HG03108 (cell line): ENCODE measurements around the gene RNPEPL1.
"Not testable (repeated sequence)": the region's sequence is repeated elsewhere in the genome, so short reads cannot be mapped to it uniquely, and the experiment has no call there.

Experiments used
- ATAC-seq: cut with Tn5 transposase; IDR thresholded peaks from one replicate; pipeline ENCODE4 v1.9.1; 2021; ENCODE audit warnings: moderate library complexity; ENCODE audit not compliant: unreplicated experiment

RNPEPL1 gene

DNA sequence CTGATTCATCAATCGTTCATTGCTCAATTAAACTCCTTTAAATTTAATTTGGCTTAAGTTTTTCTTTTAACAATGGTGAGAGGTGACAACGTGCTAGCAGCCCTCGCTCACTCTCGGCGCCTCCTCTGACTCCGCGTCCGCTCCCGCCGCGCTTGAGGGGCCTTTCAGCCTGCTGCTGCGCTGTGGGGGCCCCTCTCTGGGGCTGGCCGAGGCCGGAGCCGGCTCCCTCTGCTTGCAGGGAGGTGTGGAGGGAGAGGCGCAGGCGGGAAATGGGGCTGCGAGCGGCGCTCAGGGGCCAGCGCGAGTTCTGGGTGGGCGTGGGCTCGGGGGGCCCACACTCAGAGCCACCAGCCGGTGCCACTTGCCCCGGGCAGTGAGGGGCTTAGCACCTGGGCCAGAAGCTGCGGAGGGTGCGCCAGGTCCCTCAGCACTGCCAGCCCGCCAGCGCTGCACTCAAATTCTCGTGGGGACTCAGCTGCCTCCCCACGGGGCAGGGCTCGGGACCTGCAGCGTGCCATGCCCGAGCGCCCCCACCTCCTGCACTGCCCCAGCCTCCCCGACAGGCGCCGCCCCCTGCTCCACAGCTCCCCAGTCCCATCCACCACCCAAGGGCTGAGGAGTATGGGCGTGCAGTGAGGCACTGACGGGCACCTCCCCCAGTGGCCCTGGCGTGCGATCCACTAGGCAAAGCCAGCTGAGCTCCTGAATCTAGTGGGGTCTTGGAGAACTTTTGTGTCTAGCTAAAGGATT lies 30.1 kb upstream of the RNPEPL1 start:
- ATAC-seq, result no peak

DNA sequence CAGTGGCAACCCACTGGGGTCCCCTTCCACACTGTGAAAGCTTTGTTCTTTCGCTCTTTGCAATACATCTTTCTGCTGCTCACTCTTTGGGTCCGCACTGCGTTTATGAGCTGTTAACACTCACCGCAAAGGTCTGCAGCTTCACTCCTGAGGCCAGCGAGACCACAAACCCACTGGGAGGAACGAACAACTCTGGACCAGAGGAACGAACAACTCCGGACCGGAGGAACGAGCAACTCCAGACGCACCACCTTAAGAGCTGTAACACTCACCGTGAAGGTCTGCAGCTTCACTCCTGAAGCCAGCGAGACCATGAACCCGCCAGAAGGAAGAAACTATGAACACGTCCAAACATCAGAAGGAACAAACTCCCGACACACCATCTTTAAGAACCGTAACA lies 29.2 kb upstream of the RNPEPL1 start:
- ATAC-seq, result not testable (repeated sequence)

DNA sequence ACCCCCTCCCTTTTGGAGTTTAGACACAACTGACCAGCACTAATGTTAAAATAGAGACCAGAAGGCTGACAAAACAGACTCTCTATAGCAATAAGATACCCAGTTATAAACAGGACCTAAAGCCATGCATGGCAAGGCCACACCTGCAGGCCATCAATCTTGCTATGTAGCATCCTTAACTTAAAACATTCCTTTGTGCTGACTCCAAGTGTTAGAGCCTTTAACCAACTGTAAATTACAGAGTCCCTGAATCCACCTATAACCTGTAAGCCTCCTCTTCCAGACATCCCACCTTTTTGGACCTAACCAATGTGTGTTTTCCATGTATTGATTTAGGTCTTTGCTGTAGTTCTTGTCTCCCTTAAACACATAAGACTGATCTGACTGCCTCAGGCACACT lies 28.4 kb upstream of the RNPEPL1 start:
- no peak for ATAC-seq

DNA sequence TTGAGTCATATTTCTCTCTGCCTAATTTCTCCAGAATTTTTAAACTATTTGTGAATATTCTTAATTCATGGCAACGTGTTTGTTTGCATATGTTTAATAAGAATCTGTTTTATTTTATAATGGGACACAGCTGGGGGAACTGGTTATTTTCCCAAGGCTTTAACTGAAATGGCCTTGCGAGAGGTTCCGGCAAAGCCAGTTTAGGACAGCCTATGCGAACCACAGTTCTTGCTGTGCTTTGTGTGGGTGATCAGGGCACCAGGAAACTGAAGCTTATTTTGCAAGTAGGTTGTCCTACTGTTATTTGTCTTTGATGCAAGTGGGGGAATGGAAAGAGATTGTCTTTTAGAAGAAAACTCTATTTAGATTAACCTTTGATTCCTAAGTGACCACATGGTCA lies 17.0 kb upstream of the RNPEPL1 start:
- no peak for ATAC-seq

DNA sequence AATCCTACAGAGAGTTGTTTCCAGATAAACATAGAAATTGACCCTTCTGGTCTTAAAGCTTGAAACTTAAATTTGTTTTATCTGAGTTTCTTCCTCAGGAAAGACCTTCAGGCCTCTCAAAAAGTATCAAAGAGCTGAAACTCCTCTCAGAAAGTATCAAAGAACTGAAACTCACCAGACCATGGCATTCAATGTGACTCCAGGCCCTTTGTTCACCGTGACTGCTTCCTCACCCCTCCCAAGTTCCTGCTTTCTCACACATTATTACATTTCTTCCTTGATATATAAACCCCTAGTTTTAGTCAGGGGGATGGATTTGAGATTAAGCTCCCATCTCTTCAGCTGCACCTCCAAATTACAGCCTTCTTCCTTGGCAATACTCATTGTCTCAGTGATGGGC lies 16.5 kb upstream of the RNPEPL1 start:
- ATAC-seq, result no peak

DNA sequence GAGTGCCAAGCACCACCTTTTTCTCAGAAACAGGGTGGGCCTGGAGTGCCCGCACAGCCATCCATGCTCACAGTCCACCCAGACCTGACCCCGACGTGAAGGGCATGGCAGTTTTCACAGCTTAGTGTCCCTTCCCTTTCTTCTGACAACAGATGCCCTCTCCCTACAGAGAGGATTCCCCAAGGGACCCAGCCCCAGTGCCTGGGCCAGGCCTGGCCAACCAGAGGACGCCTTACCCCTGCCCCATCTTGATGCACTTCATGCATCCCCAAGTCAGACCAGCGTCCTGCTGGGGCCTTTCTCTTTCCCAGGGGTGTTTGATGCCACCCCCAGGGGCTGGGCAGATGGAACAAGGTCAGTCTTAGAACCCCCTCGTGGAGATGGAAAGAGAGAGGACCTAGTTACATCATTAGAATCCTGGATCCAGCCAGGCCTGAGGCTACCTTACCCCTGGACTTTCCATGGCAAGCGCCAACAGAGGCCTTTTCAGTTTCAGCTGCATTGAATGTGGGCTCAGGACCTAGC lies 14.3 kb upstream of the RNPEPL1 start:
- no peak for ATAC-seq

DNA sequence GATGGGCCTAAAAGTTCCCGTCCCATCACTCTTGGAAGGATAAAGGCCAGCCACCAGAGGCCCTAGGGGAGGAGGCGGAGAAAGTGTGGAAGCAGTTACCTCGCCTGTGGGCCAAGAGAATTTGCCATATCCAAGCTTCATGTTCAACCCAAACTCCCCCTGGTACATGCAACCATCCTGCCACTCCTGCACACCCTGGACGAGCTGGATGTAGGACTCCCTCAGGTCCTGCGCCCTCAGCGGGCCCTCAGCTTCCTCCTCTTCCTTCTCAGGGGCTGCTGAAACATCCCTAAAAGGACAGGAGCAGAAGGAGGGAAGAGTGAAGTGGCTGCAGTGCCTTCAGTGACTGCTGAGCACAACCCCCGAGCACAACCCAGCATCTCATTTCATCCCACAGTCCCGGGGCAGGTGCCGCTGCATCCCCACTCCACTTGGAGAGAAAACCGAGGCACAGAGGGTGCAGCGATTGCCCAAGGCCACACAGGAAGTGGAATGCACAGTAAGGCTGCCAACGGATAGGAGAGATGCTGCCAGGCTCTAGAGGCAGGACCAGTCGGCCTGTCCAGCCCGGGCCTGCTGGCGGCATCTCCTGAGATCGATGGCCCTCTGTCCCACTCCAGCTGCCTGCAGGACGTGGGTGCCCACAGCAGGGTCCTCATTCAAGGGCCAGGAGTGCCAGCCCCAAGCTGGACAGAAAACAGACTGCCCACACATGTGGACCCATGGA lies 13.4 kb upstream of the RNPEPL1 start:
- no peak for ATAC-seq

DNA sequence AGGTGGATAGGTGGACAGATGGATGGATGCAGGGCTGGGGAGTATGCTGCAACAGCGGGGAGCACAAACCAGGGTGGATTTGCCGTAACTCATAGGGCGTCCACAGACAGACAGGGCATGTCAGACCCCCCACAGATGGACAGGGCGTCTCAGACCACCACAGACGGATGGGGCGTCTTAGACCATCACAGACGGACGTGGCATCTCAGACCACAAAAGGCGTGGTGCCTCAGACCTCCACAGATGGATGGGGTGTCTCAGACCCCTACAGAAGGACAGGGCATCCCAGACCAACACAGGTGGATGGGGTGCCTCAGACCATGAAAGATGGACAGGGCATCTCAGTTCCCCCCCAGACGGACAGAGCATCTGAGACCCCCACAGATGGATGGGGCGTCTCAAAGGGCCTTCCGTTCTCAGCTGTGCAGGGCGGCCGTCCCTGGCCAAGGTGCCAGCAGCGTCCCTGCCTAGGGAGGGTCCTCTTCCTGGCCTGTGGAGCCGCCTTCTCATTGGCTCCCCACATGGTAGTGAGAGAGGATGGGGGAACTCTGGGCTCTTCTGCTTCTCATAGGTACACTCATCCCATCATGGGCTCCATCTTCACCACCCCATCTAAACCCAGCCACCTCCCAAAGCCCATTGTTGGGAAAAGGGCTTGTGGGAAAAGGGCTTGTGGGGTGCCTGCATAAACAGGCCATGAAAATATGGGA lies 12.6 kb upstream of the RNPEPL1 start:
- no peak for ATAC-seq

DNA sequence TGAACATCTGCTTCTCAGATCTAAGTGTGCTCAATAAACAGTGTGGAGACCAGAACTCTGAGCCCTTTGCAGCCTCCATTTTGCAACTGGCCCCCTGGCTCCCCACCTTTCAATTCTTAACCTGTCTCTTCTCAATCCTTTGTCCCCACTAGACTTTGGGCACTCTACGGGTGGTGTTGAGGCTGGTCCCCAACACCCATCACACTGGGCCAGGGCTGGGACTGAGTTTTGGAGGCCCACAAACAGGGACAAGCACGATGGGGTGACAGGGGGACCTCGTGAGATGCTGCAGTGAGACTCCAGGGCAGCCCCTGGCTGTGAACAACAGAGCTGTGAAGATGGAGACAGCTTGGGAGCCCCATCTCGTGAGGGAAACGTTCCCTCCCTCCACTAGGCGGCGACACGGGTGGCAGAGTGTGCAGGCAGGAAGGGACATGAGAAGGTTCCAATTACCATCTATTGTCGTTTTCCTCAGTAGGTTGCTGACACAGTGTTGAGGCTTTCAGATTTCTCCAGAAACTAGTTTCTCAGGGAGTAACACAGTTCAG lies 11.7 kb upstream of the RNPEPL1 start:
- ATAC-seq, result no peak

DNA sequence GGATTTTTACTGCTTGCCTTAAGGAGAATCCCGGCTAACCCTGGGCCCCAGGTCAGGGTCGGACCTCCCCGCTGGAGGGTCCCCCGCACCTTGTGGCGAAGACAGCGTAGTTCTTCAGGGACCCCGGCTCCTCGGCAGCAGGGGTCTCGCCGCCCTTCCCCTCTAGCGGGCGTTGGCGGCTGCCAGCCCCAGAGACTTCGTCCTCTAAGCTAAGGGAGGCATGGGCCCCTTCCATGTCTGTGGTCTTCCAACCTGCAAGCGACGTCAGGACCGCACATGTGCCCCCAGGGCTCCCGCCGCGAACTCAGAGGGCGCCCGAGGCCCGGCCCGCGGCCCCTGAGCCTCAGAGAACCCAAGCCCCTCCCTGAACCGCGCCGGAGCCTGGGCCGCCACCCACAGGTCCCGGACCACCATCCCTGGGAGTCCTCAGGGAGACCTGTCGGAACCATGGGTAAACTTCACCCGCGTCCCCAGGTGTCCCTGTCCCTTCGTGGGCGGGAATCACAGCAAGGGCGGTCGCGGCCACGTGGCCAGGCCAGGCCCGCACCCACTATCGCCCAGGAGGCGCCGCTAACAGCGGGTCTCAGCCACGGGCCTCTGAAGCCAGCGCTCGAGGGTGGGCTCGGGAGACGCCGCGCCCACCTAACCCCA lies 11.1 kb upstream of the RNPEPL1 start:
- no peak for ATAC-seq

DNA sequence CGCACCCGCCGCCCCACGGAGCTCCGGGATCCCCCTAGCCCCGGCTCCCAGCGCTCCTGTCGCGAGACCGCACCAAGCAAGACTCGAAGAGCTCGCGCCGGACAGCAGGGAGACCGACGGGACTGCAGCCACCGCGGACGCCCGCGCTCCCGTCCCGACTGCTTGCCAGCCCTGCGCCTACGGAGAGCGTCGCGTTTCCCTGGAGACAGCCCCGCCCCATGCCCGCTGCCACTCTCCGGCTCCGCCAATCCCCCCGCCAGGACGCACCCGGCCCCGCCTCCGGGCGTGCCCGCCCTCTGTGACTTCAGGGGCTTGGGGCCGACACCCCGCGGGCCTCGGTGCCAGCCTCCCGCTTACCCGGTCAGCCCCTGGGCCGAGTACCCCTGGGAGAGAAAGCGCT lies 10.5 kb upstream of the RNPEPL1 start, which contains the start of gene ANKMY1:
Gene ANKMY1 (minus strand): TSS at position 181 of the 400 bp plus-strand sequence. CDS start 653 bp downstream, outside the sequence.
- no peak for ATAC-seq

DNA sequence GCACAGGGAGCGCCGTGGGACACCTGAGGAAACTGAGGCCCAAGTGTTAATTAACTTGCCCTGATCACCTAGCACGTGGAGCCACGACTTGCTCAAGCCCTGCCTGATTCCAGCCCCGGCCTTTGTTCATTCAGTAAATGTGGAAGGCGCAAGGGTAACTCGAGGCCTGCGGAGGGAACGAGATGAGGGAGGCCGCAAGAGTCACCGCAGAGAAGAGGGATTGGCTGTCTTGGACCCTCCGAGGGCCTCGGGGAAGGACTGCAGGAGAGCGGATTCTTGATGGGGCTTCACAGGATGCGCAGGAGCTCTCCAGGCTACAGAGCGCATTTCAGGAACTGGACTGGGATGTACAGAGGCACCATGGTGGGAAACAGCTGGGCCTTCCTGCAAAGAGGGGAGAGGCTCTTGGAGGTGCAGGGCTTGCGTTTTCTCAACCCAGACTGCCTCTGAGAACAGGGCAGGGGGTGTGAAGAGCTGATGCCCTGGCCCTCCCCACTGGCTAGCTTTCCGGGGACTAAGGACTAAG lies 10.0 kb upstream of the RNPEPL1 start:
- no peak for ATAC-seq

DNA sequence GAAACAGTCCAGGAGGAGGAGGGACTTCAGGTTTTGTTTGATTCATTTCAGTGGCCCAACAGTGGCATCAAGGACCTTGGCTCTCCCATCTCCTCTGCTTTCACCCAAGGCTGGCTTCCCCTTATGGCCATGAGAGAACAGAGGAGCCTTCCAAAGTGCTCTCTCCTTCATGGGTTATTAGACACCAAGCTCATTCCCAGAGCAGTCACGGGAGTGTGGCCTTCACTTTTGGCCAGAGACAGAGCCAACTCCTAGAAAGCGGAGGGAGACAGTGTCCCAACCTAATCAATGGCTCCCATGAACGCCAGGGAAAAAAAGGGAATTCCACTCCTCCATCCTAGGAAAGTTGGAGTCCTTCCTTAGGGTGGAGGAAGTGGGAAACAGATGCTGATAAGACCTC lies 9.0 kb upstream of the RNPEPL1 start:
- no peak for ATAC-seq

DNA sequence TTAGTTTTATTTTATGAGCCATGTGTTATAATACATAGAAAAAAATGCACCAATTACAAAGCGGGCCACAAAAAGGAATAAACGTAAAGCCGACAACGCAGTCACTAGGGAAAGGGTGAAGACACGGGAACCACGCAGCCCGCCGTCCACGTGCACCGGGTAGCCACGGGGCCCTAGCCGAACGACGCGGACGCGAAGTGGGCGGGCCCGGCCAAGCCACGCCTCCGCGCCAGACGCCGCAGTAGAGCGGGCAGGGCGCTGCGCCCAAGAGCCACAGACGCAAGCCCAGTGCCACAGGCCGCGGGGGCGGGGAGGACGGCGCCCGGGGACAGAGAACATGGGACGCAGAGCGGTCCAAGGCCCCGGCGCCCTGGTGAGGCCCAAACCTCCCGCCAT lies 8.2 kb upstream of the RNPEPL1 start, which contains the start of gene DUSP28:
Gene DUSP28 (plus strand): TSS at position 274 of the 396 bp plus-strand sequence. CDS start 328 bp downstream, outside the sequence.
- peak; percentile 49 for ATAC-seq

DNA sequence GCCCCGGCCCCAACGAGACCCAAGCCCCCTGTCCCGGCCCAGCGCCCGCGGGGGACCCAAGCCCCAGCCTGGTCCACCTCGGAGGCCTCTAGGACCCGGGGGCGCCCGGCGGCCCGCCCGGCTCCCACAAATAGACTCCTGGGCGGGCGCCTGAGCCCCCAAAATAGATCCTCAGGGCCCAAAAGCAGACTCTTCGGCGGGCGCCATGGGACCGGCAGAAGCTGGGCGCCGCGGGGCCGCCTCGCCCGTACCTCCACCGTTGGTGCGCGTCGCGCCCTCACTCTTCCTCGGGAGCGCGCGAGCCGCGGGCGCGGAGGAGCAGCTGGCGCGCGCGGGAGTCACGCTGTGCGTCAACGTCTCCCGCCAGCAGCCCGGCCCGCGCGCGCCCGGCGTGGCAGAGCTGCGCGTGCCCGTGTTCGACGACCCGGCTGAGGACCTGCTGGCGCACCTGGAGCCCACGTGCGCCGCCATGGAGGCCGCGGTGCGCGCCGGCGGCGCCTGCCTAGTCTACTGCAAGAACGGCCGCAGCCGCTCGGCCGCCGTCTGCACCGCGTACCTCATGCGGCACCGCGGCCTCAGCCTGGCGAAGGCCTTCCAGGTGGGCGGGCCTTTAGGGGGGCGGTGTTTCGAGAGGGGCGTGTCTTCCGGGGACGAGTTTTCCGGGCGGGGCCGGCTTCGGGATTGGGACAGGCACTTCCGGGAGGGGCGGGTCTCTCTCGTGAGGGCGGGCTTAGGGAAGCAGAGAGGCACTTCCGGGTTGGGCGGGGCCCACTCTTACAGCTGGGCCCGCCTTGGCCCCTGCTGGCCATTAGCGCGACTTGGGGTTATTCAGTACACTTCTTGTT lies 7.6 kb upstream of the RNPEPL1 start:
- peak; percentile 46 for ATAC-seq

DNA sequence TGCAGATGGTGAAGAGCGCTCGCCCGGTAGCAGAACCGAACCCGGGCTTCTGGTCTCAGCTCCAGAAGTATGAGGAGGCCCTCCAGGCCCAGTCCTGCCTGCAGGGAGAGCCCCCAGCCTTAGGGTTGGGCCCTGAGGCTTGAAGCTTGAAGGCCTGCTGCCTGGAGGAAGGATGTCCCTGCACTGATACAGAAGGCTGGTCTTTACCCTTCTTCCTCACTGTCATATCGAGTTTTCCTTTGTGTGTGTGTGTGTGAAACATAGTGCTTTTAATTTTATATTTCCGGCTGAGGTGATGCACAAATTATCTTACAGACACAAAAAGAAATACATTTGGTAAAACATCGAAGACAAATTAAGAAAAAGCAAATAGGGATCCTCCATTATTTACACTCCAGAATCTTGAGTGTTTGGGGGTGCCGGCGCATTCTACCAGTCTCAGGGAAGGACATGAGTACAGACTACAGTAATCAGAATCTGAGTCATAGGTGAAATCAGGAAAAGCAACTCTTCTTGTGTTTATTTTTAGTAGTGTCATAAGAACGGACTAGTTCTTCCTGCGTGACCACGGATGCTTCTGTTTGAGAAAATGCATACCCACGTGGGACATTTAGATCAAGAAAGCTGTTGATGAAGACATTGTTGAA lies 6.8 kb upstream of the RNPEPL1 start:
- no peak for ATAC-seq

DNA sequence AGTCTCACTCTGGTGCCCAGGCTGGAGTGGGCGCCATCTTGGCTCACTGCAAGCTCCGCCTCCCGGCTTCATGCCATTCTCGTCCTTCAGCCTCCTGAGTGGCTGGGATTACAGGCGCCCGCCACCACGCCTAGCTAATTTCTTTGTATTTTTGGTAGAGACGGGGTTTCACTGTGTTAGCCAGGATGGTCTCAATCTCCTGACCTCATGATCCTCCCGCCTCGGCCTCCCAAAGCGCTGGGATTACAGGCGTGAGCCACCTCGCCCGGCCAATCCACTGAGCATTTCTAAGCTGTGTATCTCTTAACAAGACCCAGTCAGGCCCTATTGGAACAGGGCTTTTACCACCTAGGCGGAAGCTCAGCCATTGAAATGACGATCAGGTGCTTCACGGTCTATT lies 5.1 kb upstream of the RNPEPL1 start:
- not testable (repeated sequence) for ATAC-seq

DNA sequence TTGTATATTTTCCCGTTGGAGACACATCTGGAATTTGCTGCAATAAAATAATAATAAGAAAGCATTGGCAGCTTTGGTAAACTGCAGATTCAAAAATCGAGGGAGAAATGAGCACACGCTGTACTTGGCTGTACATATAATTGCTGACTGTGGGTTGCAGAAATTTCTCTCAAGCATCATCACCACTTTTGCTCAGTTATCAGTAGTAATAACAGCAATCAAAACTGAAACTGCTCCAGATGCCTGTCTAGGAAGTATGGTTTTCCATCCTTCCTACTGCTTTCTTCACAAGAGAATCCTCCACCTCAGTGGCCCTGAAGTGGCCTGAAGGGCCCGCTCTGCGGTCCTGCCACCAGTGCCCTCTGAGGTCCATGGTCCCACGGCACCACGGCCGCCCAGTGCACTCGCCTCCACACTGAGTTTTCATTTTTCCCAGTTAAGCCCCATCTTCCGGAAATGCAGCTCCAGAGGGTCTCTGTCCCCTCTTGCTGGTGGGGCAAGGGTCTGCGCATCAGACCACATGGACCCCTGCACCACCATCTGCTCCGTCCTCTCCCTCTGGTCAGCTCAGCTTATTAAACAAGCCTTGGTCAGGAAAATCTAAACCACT lies 4.2 kb upstream of the RNPEPL1 start:
- no peak for ATAC-seq
